ENCODE measurements around the gene FGF12.

The FGF12 gene

GRCh38 chr3:192564611-192565010, 162.7 kb downstream of the FGF12 start:
- DNase-seq (ENCODE audit: low spot score): no peak
- no peak for TF ChIP-seq CTCF (IDR thresholded peaks at IDR 0.05; ENCODE audit: poor library complexity, severe bottlenecking)
- ATAC-seq (ENCODE audit: low read depth): no peak
- H3K27me3 ChIP-seq (ENCODE audit: insufficient read depth, poor library complexity, severe bottlenecking): no peaks in the 10 kb centered on the region
- no peaks in the 10 kb centered on the region for H3K4me1 ChIP-seq (ENCODE audit: insufficient read depth, poor library complexity, severe bottlenecking)
- H3K4me3 ChIP-seq (ENCODE audit: severe bottlenecking): no peak overlapping the region
- H3K9me3 ChIP-seq (ENCODE audit: severe bottlenecking): no peaks in the 10 kb centered on the region
- H3K27ac ChIP-seq (ENCODE audit: poor library complexity, severe bottlenecking): no peak overlapping the region
- no peaks in the 10 kb centered on the region for H3K36me3 ChIP-seq (ENCODE audit: low read depth)

- H3K27ac ChIP-seq (ENCODE audit: poor library complexity, severe bottlenecking): no peak overlapping the region
- no peak for TF ChIP-seq CTCF (IDR thresholded peaks at IDR 0.05; ENCODE audit: poor library complexity, severe bottlenecking)
These were observed 163.9 kb downstream of the FGF12 start for GRCh38 chr3:192563417-192563816.

GRCh38 chr3:192553707-192554106, 173.6 kb downstream of the FGF12 start:
- no peaks in the 10 kb centered on the region for H3K9me3 ChIP-seq (ENCODE audit: severe bottlenecking)
- no peak overlapping the region for H3K27ac ChIP-seq (ENCODE audit: poor library complexity, severe bottlenecking)
- no peak overlapping the region for H3K4me3 ChIP-seq (ENCODE audit: severe bottlenecking)
- no peaks in the 10 kb centered on the region for H3K4me1 ChIP-seq (ENCODE audit: insufficient read depth, poor library complexity, severe bottlenecking)
- no peak for DNase-seq (ENCODE audit: low spot score)
- no peak for TF ChIP-seq CTCF (IDR thresholded peaks at IDR 0.05; ENCODE audit: poor library complexity, severe bottlenecking)
- no peaks in the 10 kb centered on the region for H3K36me3 ChIP-seq (ENCODE audit: low read depth)
- peaks cover 12% of the 10 kb centered on the region for H3K27me3 ChIP-seq (ENCODE audit: insufficient read depth, poor library complexity, severe bottlenecking)
- no peak for ATAC-seq (ENCODE audit: low read depth)

More at GRCh38 chr3:192563417-192563816, 163.9 kb downstream of the FGF12 start:
- Histone ChIP-seq H3K9me3 (ENCODE audit: severe bottlenecking) (no peaks in the 10 kb centered on the region), H3K4me3 (ENCODE audit: severe bottlenecking) (no peak overlapping the region), H3K4me1 (ENCODE audit: insufficient read depth, poor library complexity, severe bottlenecking) (no peaks in the 10 kb centered on the region), H3K36me3 (ENCODE audit: low read depth) (no peaks in the 10 kb centered on the region), H3K27me3 (ENCODE audit: insufficient read depth, poor library complexity, severe bottlenecking) (no peaks in the 10 kb centered on the region)
- DNase-seq (ENCODE audit: low spot score) (no peak), ATAC-seq (ENCODE audit: low read depth) (no peak)

GRCh38 chr3:192550356-192550755, 177.0 kb downstream of the FGF12 start:
- Histone ChIP-seq H3K36me3 (ENCODE audit: low read depth) (no peaks in the 10 kb centered on the region), H3K27ac (ENCODE audit: poor library complexity, severe bottlenecking) (no peak overlapping the region), H3K4me3 (ENCODE audit: severe bottlenecking) (no peak overlapping the region), H3K27me3 (ENCODE audit: insufficient read depth, poor library complexity, severe bottlenecking) (peaks cover 7% of the 10 kb centered on the region), H3K4me1 (ENCODE audit: insufficient read depth, poor library complexity, severe bottlenecking) (no peaks in the 10 kb centered on the region), H3K9me3 (ENCODE audit: severe bottlenecking) (no peaks in the 10 kb centered on the region)
- DNase-seq (ENCODE audit: low spot score) (no peak), ATAC-seq (ENCODE audit: low read depth) (no peak)
- no peak for TF ChIP-seq CTCF (IDR thresholded peaks at IDR 0.05; ENCODE audit: poor library complexity, severe bottlenecking)

- Histone ChIP-seq H3K4me1 (ENCODE audit: insufficient read depth, poor library complexity, severe bottlenecking) (no peaks in the 10 kb centered on the region), H3K36me3 (ENCODE audit: low read depth) (no peaks in the 10 kb centered on the region), H3K9me3 (ENCODE audit: severe bottlenecking) (no peaks in the 10 kb centered on the region), H3K4me3 (ENCODE audit: severe bottlenecking) (no peak overlapping the region), H3K27me3 (ENCODE audit: insufficient read depth, poor library complexity, severe bottlenecking) (peaks cover 4% of the 10 kb centered on the region), H3K27ac (ENCODE audit: poor library complexity, severe bottlenecking) (no peak overlapping the region)
- TF ChIP-seq CTCF (IDR thresholded peaks at IDR 0.05; ENCODE audit: poor library complexity, severe bottlenecking): no peak
- ATAC-seq (ENCODE audit: low read depth): no peak
- DNase-seq (ENCODE audit: low spot score): no peak
These were observed 182.0 kb downstream of the FGF12 start for GRCh38 chr3:192545333-192545732.
